DND-41 (cell line): ENCODE measurements around the gene PHF2.

Source experiments
- ATAC-seq: fragments of 200-7000 bp; cut with Tn5 transposase; 3 replicates; pipeline ENCODE4 v1.9.1; 2021; ENCODE audit warnings: low read depth; ENCODE audit not compliant: insufficient read depth
- DNase-seq: peaks from one replicate; pipeline ENCODE4 v3.0.0-alpha.2; 2020
- H2AFZ ChIP-seq: 2 replicates; pipeline ENCODE4 v1.6.0; 2012; ENCODE audit warnings: low read depth, low read length
- H3K27ac ChIP-seq: 2 replicates; pipeline ENCODE4 v1.5.1; 2012; ENCODE audit warnings: low read length, inconsistent platforms
- H3K27me3 ChIP-seq: fragments of 200-600 bp; sonication (generic); 2 replicates; pipeline ENCODE4 v1.6.0; 2012; ENCODE audit warnings: low read length, mild to moderate bottlenecking, inconsistent platforms; ENCODE audit not compliant: insufficient read depth, poor library complexity
- H3K36me3 ChIP-seq: 2 replicates; pipeline ENCODE4 v1.5.1; 2012; ENCODE audit warnings: low read length, inconsistent platforms; ENCODE audit not compliant: insufficient read depth
- H3K4me1 ChIP-seq: 2 replicates; pipeline ENCODE4 v1.5.1; 2012; ENCODE audit warnings: mild to moderate bottlenecking, low read length; ENCODE audit not compliant: insufficient read depth
- H3K4me2 ChIP-seq: 2 replicates; pipeline ENCODE4 v1.6.0; 2012; ENCODE audit warnings: mild to moderate bottlenecking, moderate library complexity, low read length, inconsistent platforms; ENCODE audit not compliant: insufficient read depth
- H3K4me3 ChIP-seq, 2 experiments: fragments of 200-600 bp in 1 of 2; shearing (Covaris generic) in 1 of 2; 2 replicates each; pipeline ENCODE4 v1.5.1; 2012 to 2016; ENCODE audit warnings: inconsistent platforms in 2 of 2, low read length in 2 of 2, mild to moderate bottlenecking in 2 of 2, low read depth in 1 of 2, moderate library complexity in 1 of 2
- H3K79me2 ChIP-seq: 2 replicates; pipeline ENCODE4 v1.6.0; 2012; ENCODE audit warnings: low read length, inconsistent platforms; ENCODE audit not compliant: insufficient read depth
- H3K9ac ChIP-seq: 2 replicates; pipeline ENCODE4 v1.6.0; 2012; ENCODE audit warnings: low read depth, mild to moderate bottlenecking, inconsistent platforms, low read length, moderate library complexity
- H3K9me3 ChIP-seq: 2 replicates; pipeline ENCODE4 v1.5.1; 2012; ENCODE audit warnings: low read length, moderate library complexity, mild to moderate bottlenecking, inconsistent platforms; ENCODE audit not compliant: insufficient read depth, severe bottlenecking
- H4K20me1 ChIP-seq: 2 replicates; pipeline ENCODE4 v1.6.0; 2012; ENCODE audit warnings: low read length; ENCODE audit not compliant: insufficient read depth
- EZH2 ChIP-seq: IDR thresholded peaks from 3 replicates; pipeline ENCODE4 v1.6.1; 2012; ENCODE audit warnings: borderline replicate concordance, low read depth, mild to moderate bottlenecking, moderate library complexity, low read length, inconsistent platforms; ENCODE audit not compliant: severe bottlenecking
- TF ChIP-seq, protein P1 (sequence below): IDR thresholded peaks from 2 replicates; pipeline ENCODE4 v1.5.1; 2012; ENCODE audit warnings: borderline replicate concordance, low read length, moderate library complexity, mild to moderate bottlenecking; ENCODE audit not compliant: poor library complexity, severe bottlenecking; ENCODE audit errors: extremely low read depth

The PHF2 gene

GRCh38 chr9:93597871-93598646, 21.7 kb downstream of the PHF2 start:
- no peak overlapping the region for H3K4me2 ChIP-seq
- no peak overlapping the region for H2AFZ ChIP-seq
- no peak for DNase-seq
- no peaks in the 10 kb centered on the region for H3K9me3 ChIP-seq
- H4K20me1 ChIP-seq = peaks cover 75% of the 10 kb centered on the region
- H3K79me2 ChIP-seq = peaks cover 92% of the 10 kb centered on the region
- H3K4me3 ChIP-seq = no peak overlapping the region
- H3K36me3 ChIP-seq = no peaks in the 10 kb centered on the region; the same call in 1 of the 2 replicates
- no peak overlapping the region for H3K27ac ChIP-seq
- H3K27me3 ChIP-seq = no peaks in the 10 kb centered on the region
- peaks cover 6% of the 10 kb centered on the region for H3K4me1 ChIP-seq
- ATAC-seq = no peak
- H3K9ac ChIP-seq = no peak overlapping the region
- TF ChIP-seq EZH2 = no peak
- TF ChIP-seq, protein P1, sequence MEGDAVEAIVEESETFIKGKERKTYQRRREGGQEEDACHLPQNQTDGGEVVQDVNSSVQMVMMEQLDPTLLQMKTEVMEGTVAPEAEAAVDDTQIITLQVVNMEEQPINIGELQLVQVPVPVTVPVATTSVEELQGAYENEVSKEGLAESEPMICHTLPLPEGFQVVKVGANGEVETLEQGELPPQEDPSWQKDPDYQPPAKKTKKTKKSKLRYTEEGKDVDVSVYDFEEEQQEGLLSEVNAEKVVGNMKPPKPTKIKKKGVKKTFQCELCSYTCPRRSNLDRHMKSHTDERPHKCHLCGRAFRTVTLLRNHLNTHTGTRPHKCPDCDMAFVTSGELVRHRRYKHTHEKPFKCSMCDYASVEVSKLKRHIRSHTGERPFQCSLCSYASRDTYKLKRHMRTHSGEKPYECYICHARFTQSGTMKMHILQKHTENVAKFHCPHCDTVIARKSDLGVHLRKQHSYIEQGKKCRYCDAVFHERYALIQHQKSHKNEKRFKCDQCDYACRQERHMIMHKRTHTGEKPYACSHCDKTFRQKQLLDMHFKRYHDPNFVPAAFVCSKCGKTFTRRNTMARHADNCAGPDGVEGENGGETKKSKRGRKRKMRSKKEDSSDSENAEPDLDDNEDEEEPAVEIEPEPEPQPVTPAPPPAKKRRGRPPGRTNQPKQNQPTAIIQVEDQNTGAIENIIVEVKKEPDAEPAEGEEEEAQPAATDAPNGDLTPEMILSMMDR = no peak

DNA sequence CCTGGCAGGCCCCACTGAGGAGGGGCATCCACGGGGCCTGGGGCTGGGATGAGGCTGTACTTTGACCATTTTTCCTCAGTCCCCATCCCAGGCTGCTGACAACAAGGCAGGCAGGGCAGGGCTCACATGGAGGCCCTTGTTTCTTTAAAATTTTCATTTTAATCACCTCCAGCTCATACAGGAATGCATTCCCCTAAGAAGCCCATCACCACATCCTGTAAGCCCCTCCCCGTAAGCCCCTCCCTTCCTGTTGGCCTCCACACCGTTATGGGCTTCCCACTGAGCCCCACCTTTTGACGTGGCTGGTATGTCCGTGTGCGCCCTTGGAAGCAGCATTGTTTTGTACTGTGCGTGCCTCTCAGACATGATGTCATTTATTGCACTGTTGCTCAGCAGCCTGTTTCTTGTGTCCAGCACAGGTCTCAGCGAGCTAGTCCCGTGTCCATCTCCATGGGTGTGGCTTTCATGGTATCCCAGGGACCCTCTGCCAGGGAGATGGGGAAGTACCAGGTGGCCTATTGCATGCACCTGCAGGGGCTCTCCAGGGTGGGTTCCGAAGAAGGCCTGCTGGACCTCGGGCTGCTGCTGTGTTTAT, 22.4 kb downstream of the PHF2 start:
- H3K79me2 ChIP-seq = peaks cover 93% of the 10 kb centered on the region
- DNase-seq (peak; percentile 23), ATAC-seq (peak; percentile 60)
- H3K27ac ChIP-seq = no peak overlapping the region
- H3K9ac ChIP-seq = no peak overlapping the region
- H3K4me1 ChIP-seq = peaks cover 6% of the 10 kb centered on the region
- no peaks in the 10 kb centered on the region; the same call in 1 of the 2 replicates for H3K36me3 ChIP-seq
- peaks cover 77% of the 10 kb centered on the region for H4K20me1 ChIP-seq
- H3K4me3 ChIP-seq = no peak overlapping the region
- TF ChIP-seq, protein P1 = no peak
- TF ChIP-seq EZH2 = no peak
- no peak overlapping the region for H2AFZ ChIP-seq
- no peaks in the 10 kb centered on the region for H3K27me3 ChIP-seq
- no peaks in the 10 kb centered on the region for H3K9me3 ChIP-seq
- no peak overlapping the region for H3K4me2 ChIP-seq

- no peaks in the 10 kb centered on the region for H3K9me3 ChIP-seq
- H3K4me3 ChIP-seq = no peak overlapping the region
- peak overlapping the region; percentile 26; the same call in 1 of the 2 replicates for H3K27ac ChIP-seq
- no peaks in the 10 kb centered on the region; the same call in 1 of the 2 replicates for H3K36me3 ChIP-seq
- DNase-seq (peak; percentile 2), ATAC-seq (no peak)
- no peaks in the 10 kb centered on the region for H3K27me3 ChIP-seq
- TF ChIP-seq, protein P1 = no peak
- TF ChIP-seq EZH2 = no peak
- peaks cover 71% of the 10 kb centered on the region for H4K20me1 ChIP-seq
- H3K79me2 ChIP-seq = peaks cover 89% of the 10 kb centered on the region
- no peak overlapping the region for H3K9ac ChIP-seq
- peaks cover 6% of the 10 kb centered on the region for H3K4me1 ChIP-seq
- no peak overlapping the region for H2AFZ ChIP-seq
- no peak overlapping the region for H3K4me2 ChIP-seq
These were observed 23.4 kb downstream of the PHF2 start for GRCh38 chr9:93599571-93600403.
